NCI-H1105 (cell line): ENCODE measurements around the gene KRT27.
"Not testable (repeated sequence)": the region's sequence is repeated elsewhere in the genome, so short reads cannot be mapped to it uniquely, and the experiment has no call there.

Experiments
- DNase-seq: peaks from one replicate; lab custom pipeline; 2025; lab: John Stamatoyannopoulos, UW

Gene KRT27, protein sequence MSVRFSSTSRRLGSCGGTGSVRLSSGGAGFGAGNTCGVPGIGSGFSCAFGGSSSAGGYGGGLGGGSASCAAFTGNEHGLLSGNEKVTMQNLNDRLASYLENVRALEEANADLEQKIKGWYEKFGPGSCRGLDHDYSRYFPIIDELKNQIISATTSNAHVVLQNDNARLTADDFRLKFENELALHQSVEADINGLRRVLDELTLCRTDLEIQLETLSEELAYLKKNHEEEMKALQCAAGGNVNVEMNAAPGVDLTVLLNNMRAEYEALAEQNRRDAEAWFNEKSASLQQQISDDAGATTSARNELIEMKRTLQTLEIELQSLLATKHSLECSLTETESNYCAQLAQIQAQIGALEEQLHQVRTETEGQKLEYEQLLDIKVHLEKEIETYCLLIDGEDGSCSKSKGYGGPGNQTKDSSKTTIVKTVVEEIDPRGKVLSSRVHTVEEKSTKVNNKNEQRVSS

GRCh38 chr17:40782450-40782849, at the start of gene KRT27:
TSS of gene KRT27 (minus strand) at chr17:40782550. CDS start at chr17:40782493, 57 bp downstream.
- DNase-seq: no peak

DNA sequence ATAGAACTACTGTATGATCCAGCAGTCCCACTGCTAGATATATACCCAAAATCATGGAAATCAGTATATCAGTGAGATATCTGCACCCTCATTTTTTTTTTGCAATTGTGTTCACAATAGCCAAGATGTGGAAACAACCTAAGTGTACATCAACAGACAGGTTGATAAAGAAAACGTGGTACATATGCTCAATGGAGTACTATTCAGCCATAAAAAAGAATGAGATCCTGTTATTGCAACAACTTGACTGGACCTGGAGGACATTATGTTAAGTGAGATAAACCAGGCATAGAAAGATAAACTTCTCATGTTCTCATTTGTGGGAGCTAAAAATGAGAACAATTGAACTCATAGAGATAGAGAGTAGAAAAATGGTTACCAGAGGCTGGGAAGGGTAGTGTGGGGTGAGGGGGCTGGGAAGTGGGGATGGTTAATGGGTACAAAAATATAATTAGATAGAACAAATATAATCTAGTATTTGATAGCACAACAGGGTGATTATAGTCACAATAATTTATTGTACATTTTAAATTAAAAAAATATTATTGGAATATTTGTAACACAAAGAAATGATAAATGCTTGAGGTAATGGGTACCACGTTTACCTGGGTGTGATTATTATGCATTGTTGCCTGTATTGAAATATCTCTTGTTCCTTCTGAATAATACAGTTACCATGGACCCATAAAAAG, 47.9 kb upstream of the KRT27 start:
- no peak for DNase-seq

- DNase-seq: no peak
These were observed 46.2 kb upstream of the KRT27 start for GRCh38 chr17:40828454-40829044.

DNA sequence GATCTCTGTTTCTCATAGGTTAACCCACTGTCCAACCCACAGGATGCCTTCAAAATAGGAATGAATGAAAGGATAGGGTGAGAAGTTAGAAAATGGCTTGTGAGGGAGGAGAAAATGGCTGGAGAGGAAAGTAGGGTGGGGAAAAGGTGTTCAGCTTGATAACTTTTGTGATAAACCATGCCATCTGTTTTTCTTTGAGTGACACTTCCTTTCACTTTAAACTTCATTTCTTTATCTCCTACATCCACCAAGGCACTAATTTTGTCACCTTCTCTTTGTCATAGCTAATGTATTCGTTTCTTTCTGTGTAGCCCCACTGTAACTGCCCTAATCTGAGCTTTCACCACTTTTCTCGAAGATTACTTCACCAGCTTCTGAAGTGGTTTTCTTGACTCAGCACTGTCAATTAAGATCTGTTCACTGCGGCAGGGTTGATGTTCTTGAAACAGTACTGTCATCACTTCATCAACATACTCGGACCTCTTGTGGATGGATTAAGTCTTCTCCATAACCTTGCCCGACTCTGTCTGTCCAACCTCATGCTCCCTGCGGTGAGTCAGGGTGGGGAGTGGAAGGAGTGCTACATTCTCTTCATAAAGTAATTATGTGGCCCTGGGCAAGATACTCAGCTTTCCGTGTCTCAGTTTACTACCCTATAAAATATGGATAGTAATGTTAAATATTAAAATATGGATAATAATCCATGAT, 45.5 kb upstream of the KRT27 start:
- DNase-seq: no peak

DNA sequence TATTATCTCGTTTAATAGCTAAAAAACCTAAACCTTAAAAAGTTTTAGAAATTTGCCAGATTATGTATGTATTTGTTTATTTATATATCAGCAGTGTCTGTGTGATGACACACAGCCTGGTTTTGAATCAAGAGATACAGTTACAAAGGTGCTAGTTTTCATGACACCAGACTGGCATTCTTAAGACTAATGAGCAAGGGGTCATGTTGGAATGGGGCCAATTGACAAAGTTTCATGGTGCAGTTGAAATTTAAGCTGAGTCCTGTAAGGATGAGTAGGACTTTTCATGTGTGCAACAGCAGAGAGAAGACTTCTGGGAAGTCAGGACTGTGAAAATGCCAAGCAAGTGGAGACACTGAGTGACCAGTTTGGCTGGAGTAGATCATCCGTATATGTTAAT, 43.2 kb upstream of the KRT27 start:
- DNase-seq: no peak

- no peak for DNase-seq
These were observed 41.9 kb upstream of the KRT27 start for GRCh38 chr17:40824015-40824832.

DNA sequence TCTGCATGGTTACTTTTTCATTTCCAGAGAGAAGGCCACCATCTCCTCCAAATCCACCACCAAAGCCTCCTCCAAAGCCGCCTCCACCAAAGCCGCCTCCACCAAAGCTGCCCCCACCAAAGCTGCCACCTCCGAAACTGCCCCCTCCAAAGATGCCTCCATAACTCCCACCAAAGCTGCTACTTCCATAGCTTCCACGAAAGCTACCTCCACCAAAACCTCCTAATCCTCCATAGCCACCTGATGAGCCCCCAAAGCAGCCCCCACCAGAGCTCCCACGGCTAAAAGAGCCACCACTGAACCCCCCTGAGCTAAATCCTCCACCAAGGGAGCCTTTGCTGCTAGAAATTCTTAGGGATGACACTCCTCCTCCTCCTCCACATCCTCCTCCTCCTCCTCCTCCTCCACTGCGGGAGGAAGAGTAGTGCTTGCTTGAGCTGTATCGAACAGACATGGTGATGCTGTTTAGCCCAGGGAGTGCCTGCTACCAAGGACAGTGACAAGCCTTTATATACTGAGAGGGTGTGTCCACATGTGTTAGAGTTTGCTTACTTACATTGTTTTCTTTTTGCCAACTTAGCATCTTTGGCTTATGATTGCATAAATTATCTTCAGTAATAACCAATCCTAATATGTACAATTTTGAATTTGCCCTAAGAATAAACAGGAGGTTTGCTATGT, 39.9 kb upstream of the KRT27 start, which contains the start of gene KRT10:
KRT10 (minus strand) TSS at position 483 of the 681 bp plus-strand sequence; CDS start at position 454, 29 bp downstream.
- no peak for DNase-seq

DNA sequence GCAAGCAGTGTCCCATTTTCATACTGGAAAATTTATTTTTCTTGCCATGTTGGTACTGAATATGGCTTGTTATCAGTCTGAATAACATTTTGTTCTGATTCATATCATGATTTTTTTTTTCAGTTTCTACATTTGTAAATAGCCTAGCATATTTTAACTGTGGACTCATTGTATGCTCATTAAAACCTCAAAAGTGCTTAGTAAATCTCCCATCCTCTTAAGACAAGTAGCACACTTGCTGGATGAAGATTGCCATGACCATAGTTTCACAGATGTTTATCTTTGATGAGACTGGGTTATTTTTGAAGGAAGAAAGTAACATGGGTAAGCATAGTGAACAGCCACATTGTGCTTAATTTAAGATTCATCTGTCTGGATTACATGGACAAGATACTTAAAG, 39.2 kb upstream of the KRT27 start:
- no peak for DNase-seq

DNA sequence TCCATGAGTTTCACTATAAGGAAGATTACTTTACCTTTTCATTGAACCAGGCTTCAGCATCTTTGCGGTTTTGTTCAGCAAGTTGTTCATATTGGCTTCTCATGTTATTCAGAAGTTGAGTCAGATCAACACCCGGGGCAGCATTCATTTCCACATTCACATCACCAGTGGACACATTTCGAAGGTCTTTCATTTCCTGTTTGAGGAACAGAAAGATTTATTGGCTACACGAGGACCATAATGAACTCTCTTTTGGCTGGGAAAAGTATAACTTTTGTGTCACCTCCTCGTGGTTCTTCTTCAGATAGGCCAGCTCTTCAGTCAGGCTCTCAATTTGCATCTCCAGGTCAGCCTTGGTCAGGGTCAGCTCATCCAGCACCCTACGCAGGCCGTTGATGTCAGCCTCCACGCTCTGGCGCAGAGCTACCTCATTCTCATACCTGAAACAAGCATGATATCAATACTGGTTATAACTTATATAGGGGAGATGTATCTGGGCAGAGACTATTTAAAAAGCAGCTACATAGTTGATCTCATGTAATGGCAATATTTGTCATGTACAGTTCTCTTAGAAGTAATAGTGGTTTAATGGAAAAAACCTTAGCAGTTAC, 38.0 kb upstream of the KRT27 start:
- DNase-seq: no peak

- no peak for DNase-seq
These were observed 37.3 kb upstream of the KRT27 start for GRCh38 chr17:40819528-40820125.

GRCh38 chr17:40818733-40819527, 36.6 kb upstream of the KRT27 start:
- DNase-seq: peak; percentile 73

DNA sequence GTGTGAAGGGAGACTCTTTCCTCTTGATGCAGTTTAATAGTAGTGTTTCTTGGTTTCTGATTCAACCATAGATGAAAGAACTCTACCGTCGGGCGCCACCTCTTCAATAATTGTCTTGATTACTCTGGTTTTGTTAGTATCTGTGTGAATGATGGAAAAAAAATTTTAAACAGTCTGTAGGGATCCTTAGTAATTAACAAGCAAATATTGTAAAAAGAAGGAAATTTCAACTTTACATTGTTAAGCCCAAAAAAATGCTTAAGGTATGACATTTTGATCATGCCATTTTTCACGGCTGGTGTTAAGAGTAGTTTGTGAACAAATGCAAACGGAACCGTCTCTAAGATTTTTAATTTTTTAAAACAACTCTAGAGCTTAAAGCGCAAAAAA, 36.0 kb upstream of the KRT27 start:
- no peak for DNase-seq

DNA sequence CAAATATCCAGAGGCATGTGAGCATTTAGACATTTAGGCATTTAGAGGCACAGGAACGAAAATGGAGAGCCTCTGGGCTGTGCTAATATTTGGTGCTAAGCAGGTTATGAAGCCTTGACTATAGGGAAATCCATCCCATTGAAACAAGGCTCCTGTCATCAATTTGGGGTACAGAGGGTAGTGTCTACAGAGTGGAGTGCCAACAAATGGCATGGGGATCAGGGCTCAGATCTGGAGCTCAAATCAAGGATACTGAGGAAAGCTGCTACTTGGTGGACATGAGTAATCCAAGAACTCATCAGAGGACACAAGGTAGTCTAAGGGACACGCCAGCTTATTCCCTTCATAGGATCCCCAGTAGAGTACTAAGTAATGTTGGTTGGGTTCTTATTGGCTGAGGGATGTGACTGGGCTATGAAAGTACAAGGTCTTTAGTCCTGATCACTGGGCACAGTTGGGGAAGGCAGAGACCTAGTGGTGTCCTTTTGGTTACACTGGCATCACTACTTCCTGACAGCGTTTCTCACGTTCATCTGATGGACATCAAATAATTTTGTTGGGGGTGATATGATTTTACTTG, 34.8 kb upstream of the KRT27 start:
- no peak for DNase-seq

DNA sequence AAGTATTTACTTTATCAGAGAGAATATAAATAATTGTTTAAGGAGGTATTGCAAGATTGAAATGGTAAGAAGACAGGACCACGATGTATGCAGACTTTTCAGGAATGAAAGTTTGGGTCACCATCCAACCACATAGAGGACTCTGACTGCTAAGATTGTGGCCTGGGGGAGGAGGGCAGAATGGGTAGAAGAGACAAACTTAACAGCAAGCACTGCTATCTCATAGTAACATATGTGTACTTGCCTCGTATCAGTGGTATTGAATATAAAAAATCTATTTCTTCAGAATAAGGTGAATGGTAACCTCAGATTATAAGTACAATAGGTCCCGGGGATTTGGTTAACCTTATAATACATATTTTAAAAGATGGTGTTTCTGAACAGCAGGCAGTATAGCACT, 34.2 kb upstream of the KRT27 start:
- DNase-seq: no peak

GRCh38 chr17:40815381-40815780, 33.0 kb upstream of the KRT27 start:
- DNase-seq: no peak

DNA sequence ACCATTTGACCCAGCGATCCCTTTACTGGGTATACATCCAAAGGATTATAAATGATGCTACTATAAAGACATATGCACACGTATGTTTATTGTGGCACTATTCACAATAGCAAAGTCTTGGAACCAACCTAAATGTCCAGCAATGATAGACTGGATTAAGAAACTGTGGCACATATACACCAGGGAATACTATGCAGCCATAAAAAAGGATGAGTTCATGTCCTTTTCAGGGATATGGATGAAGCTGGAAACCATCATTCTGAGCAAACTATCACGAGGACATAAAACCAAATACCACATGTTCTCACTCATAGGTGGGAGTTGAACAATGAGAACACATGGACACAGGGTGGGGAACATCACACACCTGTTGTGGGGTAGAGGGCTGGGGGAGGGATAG, 32.3 kb upstream of the KRT27 start:
- DNase-seq: not testable (repeated sequence)

GRCh38 chr17:40813804-40814203, 31.5 kb upstream of the KRT27 start:
- no peak for DNase-seq

- no peak for DNase-seq
These were observed 30.3 kb upstream of the KRT27 start for GRCh38 chr17:40812639-40813038.

- no peak for DNase-seq
These were observed 28.1 kb upstream of the KRT27 start for GRCh38 chr17:40810494-40810893.
